Fibroblast of pulmonary artery (primary cell): ENCODE data around the gene AGAP3.
"Not testable (repeated sequence)": the region's sequence is repeated elsewhere in the genome, so short reads cannot be mapped to it uniquely, and the experiment has no call there.

Experiments
- DNase-seq: peaks from one replicate; pipeline ENCODE4 v3.0.0-alpha.2; 2010; ENCODE audit warnings: low read depth
- H3K4me3 ChIP-seq: replicated peaks from 2 replicates; pipeline ENCODE4 v1.5.1; 2011; ENCODE audit warnings: low read depth, mild to moderate bottlenecking, control low read depth, low read length, moderate library complexity
- TF ChIP-seq, protein P1 (sequence below): IDR thresholded peaks from 2 replicates; pipeline ENCODE4 v1.5.1; 2011; ENCODE audit warnings: mild to moderate bottlenecking, control low read depth, low read length, inconsistent platforms; ENCODE audit errors: missing control alignments

Gene AGAP3

DNA sequence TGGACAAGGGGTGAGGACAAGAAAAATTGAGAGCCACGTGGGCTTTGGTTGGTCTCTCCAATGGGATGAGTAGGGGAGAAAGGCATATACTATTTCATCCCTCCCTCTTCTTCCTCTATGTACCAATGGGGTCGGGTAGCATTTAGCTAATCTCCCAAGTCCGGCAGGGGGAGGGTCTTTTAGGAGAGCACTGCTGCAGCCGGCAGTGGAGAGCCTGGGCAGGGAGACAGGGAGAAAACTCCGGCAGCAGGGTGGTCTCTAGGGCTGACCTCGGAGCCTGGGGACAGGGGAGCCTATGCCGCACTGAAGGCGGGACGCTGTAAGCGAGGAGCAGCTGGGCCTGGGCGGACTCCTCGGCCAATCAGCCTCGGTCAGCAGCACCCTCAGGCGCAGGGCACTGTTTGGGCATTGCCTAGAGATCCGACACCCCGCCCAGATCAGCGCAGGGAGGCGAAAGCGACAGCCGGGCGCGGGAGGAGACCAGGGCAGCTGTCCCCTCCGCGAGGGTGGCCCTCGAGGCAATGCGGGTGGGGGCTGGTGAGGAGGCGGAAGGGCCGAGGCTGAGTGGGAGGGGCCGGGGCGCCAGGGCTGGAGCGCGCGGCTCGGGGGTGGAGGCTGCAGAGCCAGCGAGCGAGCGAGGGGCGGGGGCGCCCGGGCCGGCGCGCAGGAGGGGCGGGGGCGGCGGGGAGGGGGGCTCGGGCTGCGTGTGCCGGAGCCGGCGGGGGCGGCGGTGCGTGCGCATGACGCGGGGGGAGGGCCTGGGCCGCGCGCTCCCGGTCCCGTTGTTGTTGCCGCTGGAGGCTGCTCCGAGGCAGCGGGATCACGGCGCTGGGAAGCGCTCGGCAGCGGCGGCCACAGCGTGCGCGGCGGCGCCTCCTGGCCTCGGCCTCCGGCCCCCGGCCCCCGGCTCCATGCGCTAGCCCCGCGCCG, at the start of gene AGAP3:
Gene AGAP3 (plus strand): TSS at position 785 of the 930 bp plus-strand sequence. CDS start 267 bp downstream, outside the sequence.
- TF ChIP-seq, protein P1, sequence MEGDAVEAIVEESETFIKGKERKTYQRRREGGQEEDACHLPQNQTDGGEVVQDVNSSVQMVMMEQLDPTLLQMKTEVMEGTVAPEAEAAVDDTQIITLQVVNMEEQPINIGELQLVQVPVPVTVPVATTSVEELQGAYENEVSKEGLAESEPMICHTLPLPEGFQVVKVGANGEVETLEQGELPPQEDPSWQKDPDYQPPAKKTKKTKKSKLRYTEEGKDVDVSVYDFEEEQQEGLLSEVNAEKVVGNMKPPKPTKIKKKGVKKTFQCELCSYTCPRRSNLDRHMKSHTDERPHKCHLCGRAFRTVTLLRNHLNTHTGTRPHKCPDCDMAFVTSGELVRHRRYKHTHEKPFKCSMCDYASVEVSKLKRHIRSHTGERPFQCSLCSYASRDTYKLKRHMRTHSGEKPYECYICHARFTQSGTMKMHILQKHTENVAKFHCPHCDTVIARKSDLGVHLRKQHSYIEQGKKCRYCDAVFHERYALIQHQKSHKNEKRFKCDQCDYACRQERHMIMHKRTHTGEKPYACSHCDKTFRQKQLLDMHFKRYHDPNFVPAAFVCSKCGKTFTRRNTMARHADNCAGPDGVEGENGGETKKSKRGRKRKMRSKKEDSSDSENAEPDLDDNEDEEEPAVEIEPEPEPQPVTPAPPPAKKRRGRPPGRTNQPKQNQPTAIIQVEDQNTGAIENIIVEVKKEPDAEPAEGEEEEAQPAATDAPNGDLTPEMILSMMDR: no peak
- DNase-seq: peak; percentile 70
- peak within 1 kb of the TSS; percentile 79 for H3K4me3 ChIP-seq

DNA sequence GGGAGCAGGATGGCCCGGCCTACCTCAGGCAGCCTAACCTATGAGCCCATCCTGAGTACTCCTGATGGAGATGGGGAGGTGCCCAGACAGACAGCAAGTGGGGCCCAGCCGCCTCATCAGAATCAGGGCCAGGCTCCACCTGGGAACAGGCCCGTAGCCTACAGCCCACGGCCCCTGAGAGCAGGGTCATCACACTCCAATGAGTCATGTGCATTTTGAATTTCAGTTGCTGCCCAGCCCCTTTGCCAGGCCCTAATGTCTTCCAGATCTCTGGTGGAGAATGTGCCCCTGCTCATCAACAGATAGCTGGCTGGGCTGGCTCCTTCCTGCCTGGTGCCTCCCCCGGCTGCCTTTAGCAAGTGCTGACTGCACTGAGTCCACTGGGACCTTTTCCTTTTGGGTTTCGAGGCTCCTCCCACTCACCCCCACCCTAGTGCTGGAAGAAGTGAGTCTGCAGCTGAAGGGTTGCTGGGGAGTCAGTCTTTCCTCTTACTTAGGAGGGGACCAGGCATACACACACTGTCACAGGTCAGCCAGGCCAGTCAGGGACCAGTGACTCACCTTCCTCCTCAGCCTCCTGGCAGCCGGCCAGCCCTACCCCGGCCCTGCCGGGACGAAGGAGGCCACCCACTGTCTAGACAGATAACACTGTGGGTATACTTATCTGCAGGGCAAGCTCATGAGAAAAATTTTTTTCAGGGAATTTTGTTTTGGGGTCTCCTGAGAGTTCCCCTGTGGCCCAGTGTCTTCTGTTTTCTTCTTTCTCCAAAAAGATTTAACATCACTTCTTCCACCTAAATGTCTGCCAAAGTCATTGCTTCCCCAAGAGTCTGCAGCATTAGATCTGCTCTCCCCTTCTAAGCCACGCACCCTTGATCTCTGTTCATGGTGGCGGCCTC, 47.1 kb upstream of the AGAP3 start:
- TF ChIP-seq, protein P1: no peak
- DNase-seq: peak; percentile 92
- no peak overlapping the region for H3K4me3 ChIP-seq

DNA sequence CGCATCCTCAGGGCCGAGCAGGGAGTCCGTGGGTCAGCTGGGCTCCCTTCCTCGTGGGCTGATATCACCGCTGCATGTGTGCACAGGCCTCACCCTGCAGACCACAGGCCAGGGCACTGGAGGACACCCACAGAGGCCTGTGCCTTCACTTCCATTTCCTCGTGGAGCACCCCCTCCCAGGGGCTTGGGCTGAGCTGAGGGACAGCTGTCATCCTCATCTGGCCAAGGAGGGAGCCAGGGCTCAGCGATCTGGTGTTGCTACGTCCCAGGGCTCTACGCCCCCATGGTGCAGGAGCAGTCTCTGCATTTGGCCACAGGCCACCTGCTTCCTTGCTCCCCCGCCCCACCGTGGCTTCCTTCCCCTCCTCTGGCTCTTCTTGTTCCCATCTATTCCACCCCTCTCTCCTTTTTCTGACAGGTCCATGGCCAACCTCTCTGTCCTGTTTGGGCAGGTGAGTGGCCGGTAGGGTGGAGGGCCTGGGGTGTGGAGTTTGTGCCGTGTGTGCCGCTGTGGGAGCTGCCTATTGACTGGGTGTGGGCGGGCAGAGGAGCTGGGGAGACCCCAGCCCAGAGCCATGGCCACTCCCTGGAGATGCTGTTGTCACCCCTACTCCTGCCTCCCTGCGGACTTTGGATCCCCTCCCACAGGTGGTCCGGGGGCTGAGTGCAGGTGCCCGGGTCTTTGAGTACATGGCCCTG, 46.3 kb upstream of the AGAP3 start:
- no peak for DNase-seq
- no peak overlapping the region for H3K4me3 ChIP-seq
- TF ChIP-seq, protein P1: no peak

DNA sequence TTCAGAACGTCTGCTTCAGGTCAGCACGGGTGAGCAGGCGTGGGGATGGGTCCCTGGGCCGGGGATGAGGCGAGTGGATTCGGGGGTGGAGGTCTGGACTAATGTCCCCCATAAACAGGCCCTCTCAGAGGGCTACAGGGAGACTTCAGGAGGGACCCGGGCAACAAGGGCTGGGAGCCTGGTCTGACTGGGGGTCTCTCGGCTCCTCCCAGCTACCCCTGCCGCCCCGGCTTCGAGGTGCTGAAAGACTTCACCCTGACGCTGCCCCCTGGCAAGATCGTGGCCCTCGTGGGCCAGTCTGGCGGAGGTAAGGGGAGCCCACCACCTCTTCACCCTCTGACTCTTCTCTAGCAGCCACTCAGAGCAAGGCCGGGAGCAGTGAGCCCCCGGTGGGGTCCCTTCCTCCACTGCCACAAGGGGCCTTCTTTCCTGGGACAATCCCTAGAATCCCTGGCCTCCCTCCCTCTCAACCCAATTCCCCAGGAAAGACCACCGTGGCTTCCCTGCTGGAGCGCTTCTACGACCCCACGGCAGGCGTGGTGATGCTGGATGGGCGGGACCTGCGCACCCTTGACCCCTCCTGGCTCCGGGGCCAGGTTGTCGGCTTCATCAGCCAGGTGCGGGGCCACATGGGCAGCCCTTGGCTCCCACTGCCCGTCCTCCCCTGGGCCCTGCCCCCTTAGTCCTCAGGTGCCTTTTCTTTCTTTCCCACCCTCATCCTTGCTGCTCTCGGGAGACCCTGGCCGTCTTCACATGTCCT, 45.5 kb upstream of the AGAP3 start:
- TF ChIP-seq, protein P1: no peak
- H3K4me3 ChIP-seq: no peak overlapping the region
- DNase-seq: no peak

DNA sequence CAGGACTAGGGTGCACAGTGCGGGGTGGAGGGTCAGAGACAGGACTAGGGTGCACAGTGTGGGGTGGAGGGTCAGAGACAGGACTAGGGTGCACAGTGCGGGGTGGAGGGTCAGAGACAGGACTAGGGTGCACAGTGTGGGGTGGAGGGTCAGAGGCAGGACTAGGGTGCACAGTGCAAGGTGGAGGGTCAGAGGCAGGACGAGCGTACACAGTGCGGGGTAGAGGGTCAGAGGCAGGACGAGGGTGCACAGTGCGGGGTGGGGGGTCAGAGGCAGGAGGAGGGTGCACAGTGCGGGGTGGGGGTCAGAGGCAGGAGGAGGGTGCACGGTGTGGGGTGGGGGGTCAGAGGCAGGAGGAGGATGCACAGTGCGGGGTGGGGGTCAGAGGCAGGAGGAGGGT, 42.8 kb upstream of the AGAP3 start:
- not testable (repeated sequence) for H3K4me3 ChIP-seq, DNase-seq

DNA sequence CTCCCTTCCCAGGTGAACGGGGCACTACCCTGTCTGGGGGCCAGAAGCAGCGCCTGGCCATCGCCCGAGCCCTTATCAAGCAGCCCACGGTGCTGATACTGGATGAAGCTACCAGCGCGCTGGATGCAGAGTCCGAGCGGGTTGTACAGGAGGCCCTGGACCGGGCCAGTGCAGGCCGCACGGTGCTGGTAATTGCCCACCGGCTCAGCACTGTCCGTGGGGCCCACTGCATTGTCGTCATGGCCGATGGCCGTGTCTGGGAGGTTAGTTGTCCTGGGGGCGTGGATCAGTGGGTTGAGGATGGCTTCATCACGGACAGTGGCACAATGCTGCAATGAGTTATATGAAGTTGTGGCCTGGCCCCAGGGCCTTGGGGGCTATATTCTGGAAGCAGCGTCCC, 42.3 kb upstream of the AGAP3 start:
- DNase-seq: no peak
- TF ChIP-seq, protein P1: no peak
- H3K4me3 ChIP-seq: no peak overlapping the region
